Measurements from ENCODE around the gene OR7G2.

- TF ChIP-seq CTCF (IDR thresholded peaks at IDR 0.05; ENCODE audit: low read depth, low read length) = no peak
- TF ChIP-seq EZH2phosphoT487 (IDR thresholded peaks at IDR 0.05; ENCODE audit: low read depth) = no peak
Measured at GRCh38 chr19:9130965-9131364, 23.7 kb upstream of the OR7G2 start.

Measured in OCI-LY3 (cell line).